Upper lobe of left lung (tissue), 4 donors: ENCODE measurements around the gene ZNF518A.

Experiments
- EP300 ChIP-seq, 4 donors: sonication (generic); formaldehyde crosslinking; IDR thresholded peaks; one replicate each; pipeline ENCODE4 v1.5.1; 2017; ENCODE audit warnings: antibody characterized with exemption in 4 of 4, control low read depth in 2 of 4
- TF ChIP-seq, protein P1 (sequence below), 6 experiments: fragments of 450-650 bp in 4 of 6; fragments of 200-600 bp in 2 of 6; sonication (generic) in 2 of 6; IDR thresholded peaks; one replicate each; pipeline ENCODE4 v1.5.1; 2016 to 2019; ENCODE audit warnings: antibody characterized with exemption in 6 of 6

GRCh38 chr10:96112531-96112930 is 17.6 kb upstream of the ZNF518A start:
- TF ChIP-seq, protein P1, sequence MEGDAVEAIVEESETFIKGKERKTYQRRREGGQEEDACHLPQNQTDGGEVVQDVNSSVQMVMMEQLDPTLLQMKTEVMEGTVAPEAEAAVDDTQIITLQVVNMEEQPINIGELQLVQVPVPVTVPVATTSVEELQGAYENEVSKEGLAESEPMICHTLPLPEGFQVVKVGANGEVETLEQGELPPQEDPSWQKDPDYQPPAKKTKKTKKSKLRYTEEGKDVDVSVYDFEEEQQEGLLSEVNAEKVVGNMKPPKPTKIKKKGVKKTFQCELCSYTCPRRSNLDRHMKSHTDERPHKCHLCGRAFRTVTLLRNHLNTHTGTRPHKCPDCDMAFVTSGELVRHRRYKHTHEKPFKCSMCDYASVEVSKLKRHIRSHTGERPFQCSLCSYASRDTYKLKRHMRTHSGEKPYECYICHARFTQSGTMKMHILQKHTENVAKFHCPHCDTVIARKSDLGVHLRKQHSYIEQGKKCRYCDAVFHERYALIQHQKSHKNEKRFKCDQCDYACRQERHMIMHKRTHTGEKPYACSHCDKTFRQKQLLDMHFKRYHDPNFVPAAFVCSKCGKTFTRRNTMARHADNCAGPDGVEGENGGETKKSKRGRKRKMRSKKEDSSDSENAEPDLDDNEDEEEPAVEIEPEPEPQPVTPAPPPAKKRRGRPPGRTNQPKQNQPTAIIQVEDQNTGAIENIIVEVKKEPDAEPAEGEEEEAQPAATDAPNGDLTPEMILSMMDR (IDR thresholded peaks at IDR 0.05) = no peak
- TF ChIP-seq EP300 (IDR thresholded peaks at IDR 0.05) = no peak
